GM23338 (cell line): ENCODE data around the gene LMO1.

ENCODE experiments used
- NANOG ChIP-seq: IDR thresholded peaks from 2 replicates; pipeline ENCODE4 v1.6.1; 2016; ENCODE audit warnings: antibody characterized with exemption, borderline replicate concordance
- POLR2AphosphoS5 ChIP-seq: IDR thresholded peaks from 2 replicates; pipeline ENCODE4 v1.6.1; 2016; ENCODE audit warnings: antibody characterized with exemption, low read depth
- TF ChIP-seq, protein P1 (sequence below), 2 experiments: fragments of 200-600 bp in 1 of 2; sonication (generic) in 1 of 2; conservative IDR thresholded peaks; 2 replicates each; pipeline versions ENCODE4 v1.5.1 to v1.6.1; 2016 to 2017; ENCODE audit warnings: antibody characterized with exemption in 2 of 2, low read depth in 2 of 2, mild to moderate bottlenecking in 2 of 2, moderate library complexity in 1 of 2

DNA sequence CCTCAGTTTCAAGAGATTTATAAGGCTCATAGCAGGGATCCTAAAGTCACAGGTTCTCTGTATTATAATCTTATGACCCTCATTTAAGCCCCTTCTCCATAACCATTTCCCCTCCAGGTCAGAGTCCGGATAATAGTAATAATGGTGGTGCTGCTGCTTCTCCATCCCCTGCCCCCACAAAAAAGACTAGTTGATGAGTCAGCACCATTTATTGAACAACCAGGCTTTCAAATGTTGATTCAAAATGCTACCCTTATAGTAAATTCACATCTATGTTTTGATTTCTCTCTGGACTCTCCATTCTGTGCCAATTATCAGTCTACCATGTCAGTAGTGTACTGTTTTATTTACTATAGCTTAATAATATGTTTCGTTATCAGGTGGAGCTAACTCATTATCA lies 77.2 kb downstream of the LMO1 start:
- TF ChIP-seq POLR2AphosphoS5 (no peak), NANOG (no peak)
- TF ChIP-seq, protein P1, sequence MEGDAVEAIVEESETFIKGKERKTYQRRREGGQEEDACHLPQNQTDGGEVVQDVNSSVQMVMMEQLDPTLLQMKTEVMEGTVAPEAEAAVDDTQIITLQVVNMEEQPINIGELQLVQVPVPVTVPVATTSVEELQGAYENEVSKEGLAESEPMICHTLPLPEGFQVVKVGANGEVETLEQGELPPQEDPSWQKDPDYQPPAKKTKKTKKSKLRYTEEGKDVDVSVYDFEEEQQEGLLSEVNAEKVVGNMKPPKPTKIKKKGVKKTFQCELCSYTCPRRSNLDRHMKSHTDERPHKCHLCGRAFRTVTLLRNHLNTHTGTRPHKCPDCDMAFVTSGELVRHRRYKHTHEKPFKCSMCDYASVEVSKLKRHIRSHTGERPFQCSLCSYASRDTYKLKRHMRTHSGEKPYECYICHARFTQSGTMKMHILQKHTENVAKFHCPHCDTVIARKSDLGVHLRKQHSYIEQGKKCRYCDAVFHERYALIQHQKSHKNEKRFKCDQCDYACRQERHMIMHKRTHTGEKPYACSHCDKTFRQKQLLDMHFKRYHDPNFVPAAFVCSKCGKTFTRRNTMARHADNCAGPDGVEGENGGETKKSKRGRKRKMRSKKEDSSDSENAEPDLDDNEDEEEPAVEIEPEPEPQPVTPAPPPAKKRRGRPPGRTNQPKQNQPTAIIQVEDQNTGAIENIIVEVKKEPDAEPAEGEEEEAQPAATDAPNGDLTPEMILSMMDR (conservative IDR thresholded peaks at IDR 0.05; ENCODE audit: low read depth in 2 of 2) = no peak
